Muscle of arm (tissue), 12 donors: ENCODE data around the gene PRKG1. TPM values are rescaled to one million over a fixed set of nuclear protein-coding genes. Genes with fewer than 3 reads are reported as not detected.

Source experiments
- DNase-seq: peaks from one replicate; pipeline ENCODE4 v3.0.0-alpha.2; 2013
- polyA plus RNA-seq, 12 donors: library from polyadenylated mRNA; unstranded; fragments of 120-200 nt; gene quantifications; one replicate each; pipeline ENCODE4 v1.2.1, GENCODE V29; 2013; ENCODE audit not compliant: insufficient read length in 12 of 12

Gene PRKG1
- polyA plus RNA-seq, 12 donors = 26.8 to 335 (median 50.4) TPM

DNA sequence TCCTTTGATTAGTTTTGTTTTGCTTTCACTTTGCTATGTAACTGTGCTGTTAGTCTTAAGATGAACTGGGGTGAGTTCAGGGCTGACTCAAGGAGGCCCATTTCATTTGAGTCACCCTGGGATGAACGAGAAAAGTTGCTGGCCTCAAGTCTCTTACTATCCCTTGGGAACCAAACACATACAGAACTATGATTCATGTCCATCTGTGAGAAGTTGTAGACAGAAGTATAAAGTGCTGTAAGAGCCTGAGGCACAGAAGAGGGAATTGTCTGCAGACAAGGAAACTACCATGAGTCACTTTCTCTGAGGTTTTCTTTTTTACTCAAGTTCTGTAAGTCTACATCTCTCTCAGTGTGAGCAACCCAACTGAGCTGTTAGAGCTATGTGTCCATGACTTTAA lies 805.0 kb downstream of the PRKG1 start:
- DNase-seq = peak; percentile 71

DNA sequence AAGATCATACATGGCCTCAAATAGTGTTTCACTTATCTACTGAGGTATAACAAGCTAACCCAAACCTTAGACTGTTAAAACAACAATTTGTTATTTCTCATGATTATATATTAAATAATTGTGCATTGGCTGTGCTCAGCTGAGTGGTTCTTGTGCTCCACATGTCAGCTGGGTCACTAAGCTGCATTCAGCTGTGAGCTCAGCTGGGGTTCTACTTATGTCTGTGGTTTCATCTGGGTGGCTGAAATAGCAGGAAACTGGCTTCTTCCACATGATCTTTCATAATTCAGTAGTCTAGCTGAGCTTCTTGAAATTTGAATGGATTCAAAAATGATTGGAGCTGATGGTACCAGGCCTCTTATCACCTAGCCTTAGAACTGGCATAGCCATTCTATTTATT lies 806.9 kb downstream of the PRKG1 start:
- no peak for DNase-seq

GRCh38 chr10:51886438-51887068 lies 812.3 kb downstream of the PRKG1 start:
- no peak for DNase-seq

GRCh38 chr10:51888263-51888662 lies 814.0 kb downstream of the PRKG1 start:
- DNase-seq = no peak

DNA sequence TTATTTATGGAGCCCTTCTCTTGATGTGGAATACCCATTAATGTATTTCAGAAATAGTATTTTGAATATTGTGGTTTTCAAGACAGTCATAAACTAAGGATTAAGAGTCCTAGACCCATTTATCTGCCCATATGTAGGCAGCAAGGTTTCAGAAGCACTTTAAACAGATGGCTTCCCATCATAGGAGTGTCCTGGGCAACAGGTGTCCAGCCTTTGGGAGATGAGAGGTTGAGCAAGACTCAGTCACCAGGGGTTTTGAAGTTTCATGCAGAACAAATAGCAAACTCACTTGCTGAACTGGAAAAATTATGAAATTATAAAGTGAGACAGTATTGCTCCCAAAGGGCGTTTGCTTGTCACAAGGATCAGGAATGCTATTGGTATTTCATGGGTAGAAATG lies 818.0 kb downstream of the PRKG1 start:
- DNase-seq = no peak

DNA sequence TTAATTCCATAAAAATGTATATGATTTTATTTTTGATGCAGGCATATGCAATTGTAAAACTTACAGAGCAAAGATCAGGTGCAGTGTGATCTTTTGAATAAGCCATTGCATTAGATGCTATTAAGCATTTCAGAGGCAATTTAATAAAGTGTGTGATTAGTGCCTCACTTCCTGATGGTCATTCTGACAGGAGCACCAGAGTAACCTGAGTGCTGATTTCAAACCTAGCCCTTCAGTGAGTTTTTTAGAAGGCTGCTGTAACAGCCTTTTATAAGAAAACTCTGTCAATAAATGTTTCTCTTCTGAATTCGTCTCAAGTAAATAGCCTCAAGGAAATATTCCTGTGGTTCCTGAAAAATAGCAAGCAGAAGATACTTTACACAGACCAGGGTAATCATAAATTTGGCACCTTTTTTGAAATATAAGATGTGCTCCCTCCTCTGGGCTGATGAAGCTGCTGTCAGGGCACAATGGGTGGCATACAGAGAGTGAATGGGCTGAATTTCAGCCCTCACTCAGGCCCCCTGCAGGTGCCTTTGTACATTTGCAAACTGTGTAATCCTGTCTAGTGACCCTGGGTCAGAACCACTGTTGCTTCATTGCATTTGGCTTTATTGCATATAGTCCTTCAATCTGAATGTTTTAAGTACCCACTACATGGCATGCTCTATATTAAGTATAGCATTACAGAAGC lies 818.8 kb downstream of the PRKG1 start:
- no peak for DNase-seq

GRCh38 chr10:51894771-51895578 lies 820.7 kb downstream of the PRKG1 start:
- DNase-seq = no peak

- peak; percentile 58 for DNase-seq
Observed at GRCh38 chr10:51896849-51897248, 822.6 kb downstream of the PRKG1 start.

GRCh38 chr10:51897560-51897959 lies 823.3 kb downstream of the PRKG1 start:
- DNase-seq = no peak

DNA sequence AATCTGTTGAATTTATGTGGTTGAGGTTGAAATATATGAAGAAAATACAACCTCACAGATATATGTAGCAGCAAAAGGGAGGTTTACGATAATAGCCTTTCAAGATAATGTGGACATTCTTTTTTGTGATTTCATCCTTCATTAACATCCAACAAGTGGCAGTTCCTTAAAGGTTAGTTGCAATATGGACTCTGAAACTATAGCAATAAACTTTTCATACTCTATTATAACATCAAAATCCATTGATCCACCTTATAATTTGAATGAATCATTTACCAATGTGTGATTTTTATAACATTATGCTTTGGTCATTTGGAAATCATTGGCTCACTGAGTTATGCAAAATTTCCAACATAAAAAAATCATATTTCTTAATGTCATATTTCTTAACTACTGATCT lies 825.9 kb downstream of the PRKG1 start:
- DNase-seq = no peak

- DNase-seq = no peak
Observed at GRCh38 chr10:51903675-51904074, 829.4 kb downstream of the PRKG1 start.

- no peak for DNase-seq
Observed at GRCh38 chr10:51905032-51905431, 830.7 kb downstream of the PRKG1 start.

DNA sequence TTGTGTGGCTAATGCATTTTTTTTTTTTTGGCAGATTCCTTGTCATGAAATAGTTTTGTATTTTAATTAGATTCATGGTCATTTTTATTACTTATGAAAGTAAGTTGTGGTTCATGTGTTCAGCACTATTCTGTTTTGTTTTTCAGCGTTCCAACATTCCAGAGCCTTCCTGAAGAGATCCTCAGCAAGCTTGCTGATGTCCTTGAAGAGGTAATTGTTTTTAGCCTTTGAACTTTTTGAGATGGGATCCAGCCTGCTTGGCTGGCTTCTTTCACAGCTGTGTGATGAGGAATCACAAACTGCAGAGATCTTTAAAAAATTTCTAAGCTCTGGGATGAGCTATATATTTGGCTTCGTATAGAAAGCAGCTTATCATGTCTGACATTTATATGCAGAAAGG lies 833.1 kb downstream of the PRKG1 start:
- DNase-seq = no peak

GRCh38 chr10:51910189-51910588 lies 835.9 kb downstream of the PRKG1 start:
- no peak for DNase-seq

DNA sequence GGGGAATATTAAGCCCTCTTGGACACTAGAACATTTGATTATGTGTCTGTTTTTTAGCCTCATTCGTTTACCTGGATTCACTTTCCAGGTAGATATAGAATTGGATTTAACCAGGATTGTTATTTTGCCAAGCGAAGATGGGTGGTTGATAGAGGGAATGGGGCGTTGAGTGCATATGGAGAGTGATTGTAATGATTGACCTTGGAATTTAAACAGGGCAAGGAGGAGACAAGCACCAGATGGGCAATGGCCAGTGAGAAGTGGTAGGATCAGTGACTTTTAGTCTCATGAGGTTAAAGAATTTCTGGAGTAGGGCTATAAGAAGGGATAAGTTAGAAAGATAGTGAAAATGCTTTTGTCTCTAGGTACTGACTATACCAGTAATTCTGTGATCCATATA lies 836.3 kb downstream of the PRKG1 start:
- no peak for DNase-seq

GRCh38 chr10:51911723-51912122 lies 837.4 kb downstream of the PRKG1 start:
- DNase-seq = no peak

DNA sequence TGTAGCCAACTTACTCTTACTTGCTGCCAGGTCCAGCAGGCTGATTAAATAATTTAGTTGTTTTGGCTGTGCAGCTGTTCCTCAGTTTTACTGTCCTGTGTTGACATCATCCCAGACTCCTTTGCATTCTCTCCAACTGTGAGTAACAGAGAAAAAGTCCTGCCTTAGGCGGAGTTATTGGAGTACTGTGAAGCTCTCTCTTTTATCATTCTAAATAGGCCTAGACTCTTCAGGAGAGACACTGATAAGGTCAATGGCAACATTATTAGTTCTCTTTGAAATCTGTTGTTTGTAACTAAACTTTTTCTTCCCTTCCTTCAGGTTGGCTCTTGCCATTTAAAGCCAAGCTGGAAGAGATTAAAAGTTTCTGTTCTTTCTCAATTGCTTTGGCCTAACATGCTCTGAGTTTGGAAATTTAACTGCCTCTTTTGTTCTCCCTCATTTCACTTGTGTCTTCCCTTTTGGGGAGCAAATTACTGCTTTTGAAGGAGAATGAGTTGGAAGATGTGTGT lies 840.8 kb downstream of the PRKG1 start:
- DNase-seq = peak; percentile 43

DNA sequence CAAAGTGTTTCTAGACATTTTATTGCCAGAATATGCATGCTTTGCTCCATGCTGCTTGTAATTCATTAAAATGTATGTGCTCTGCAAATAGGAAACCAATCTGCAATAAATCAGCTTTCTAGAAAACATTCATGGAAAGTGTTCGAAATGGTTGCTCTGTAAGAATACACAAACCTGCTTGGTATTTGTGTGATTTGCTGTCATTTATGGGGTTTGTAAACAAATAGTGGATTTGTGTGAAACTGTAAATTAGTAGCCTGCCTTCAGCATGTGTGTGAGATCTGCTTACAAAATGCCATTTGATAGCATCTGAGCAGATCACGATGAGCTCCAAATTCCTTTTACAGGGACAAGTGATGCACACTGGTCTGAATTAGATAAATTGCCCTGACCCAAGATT lies 844.2 kb downstream of the PRKG1 start:
- DNase-seq = no peak

DNA sequence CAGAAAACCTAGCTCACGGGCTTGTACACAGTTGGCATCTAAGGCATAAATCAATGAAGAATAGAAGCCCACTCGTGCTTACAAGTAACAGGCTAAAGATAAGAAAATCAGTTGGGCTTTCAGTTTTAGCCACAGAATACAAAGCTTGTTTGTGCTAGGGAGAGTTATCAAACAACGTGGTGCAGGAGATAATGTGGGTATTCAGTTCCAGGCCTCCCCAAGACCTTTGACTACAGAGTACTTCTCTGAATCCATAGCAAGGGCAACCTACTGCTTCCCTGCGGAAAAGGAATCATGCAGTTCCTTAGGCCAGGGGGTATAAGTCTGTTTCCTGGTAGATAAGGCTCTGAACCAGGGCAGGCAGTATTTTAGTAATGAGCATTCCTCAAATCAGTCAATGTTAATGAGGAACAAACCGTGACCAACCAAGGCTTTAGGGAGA lies 844.6 kb downstream of the PRKG1 start:
- no peak for DNase-seq

DNA sequence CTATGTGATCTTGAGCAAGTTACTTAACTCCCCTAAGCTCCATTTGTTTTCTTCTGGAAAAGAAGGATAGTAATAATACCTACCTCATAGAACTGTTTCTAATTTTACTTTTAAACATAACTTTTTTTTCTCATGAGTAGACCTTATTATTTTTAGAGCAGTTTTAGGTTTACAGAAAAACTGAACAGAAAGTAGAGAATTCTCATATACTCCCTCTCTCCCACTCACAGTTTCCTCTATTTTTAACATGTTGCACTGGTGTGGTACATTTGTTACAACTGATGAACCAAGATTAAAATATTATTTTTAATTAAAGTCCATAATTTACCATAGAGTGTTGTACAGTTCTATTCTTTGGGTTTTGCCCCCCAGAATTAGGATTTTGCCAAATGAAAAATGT lies 846.4 kb downstream of the PRKG1 start:
- no peak for DNase-seq

DNA sequence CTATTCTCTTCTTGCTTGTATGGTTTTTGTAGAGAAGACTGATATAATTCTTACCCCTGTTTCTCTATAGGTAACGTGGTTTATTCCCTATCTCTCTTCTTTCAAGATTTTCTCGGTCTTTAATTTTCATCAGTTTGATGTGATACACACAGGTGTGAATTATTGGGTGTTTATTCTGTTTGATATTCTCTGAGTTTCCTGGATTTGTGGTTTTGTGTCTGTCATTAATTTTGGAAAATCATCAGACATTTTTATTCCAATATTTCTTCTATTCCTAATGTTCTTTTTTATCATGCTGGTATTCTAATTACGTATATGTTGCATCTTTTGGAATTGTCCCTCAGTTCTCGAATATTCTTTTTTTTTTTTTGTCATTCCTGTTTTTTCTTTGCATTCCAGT lies 850.1 kb downstream of the PRKG1 start:
- DNase-seq = no peak

- DNase-seq = no peak
Observed at GRCh38 chr10:51926337-51926736, 852.0 kb downstream of the PRKG1 start.

GRCh38 chr10:51928162-51928561 lies 853.9 kb downstream of the PRKG1 start:
- no peak for DNase-seq
